ENCODE results near the gene OBSCN. TPM values are rescaled to one million over a fixed set of nuclear protein-coding genes. Genes with fewer than 3 reads are reported as not detected.

OBSCN gene
- total and polyA plus RNA-seq, 2 donors (not counting 1 experiment from before 2014, with no cell fraction given): 10.0 to 63.9 TPM

DNA sequence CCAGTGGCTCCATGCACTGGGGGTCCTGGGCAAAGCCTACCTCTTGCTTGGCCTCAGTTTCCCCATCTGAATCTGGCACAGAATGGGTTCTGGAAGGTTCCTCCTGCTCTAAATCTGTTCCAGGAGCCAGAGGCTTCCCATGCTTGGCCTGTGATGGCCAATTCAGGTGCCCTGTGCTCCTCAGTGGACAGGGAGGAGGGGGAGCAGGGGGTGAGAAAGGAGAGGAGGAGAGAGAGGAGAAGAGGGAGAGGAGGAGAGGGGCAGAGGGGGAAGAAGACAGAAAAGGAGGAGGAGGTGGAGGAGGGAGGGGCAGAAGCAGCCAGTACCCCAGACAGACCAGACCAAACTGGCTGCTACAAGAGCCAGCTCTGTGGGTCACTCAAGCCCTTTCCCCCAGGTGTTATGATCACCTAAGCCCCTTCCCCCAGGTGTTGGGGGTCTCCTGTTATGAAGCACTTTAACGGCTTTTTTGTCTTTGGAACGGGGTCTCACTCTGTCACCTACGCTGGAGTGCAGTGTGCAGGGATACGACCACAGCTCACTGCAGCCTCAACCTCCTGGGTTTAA, 155.1 kb downstream of the OBSCN start:
- POLR2A ChIA-PET: no interaction called here
- Histone ChIP-seq H3K36me3 (replicated peaks in 1 of 2; ENCODE audit: control extremely low read depth in 1 of 2, control insufficient read depth in 1 of 2, extremely low read depth in 1 of 2, insufficient read depth in 2 of 2, low read length in 1 of 2) (no peaks in the 10 kb centered on the region), H3K27me3 (replicated peaks in 1 of 4; ENCODE audit: control extremely low read depth in 1 of 4, control insufficient read depth in 3 of 4, insufficient read depth in 4 of 4, low read length in 3 of 4) (no peaks in the 10 kb centered on the region), H3K79me2 (ENCODE audit: control insufficient read depth, insufficient read depth, low read length) (no peaks in the 10 kb centered on the region), H3K4me2 (replicated peaks; ENCODE audit: low read depth, low read length, poor library complexity, severe bottlenecking) (no peak overlapping the region), H3K4me3 (ENCODE audit: control extremely low read depth in 1 of 5, extremely low read depth in 1 of 5, insufficient read depth in 1 of 5, low read depth in 2 of 5, low read length in 4 of 5) (no peak overlapping the region), H3K4me1 (ENCODE audit: control insufficient read depth in 2 of 2, insufficient read depth in 2 of 2, low read length in 2 of 2) (no peaks in the 10 kb centered on the region), H3K27ac (ENCODE audit: low read length in 2 of 2) (no peak overlapping the region), H3K9ac (ENCODE audit: low read length) (no peak overlapping the region), H4K20me1 (ENCODE audit: control insufficient read depth, insufficient read depth, low read length, poor library complexity, severe bottlenecking) (no peaks in the 10 kb centered on the region), H3K9me3 (ENCODE audit: control extremely low read depth in 1 of 3, control insufficient read depth in 2 of 3, insufficient read depth in 1 of 3, low read length in 2 of 3) (no peaks in the 10 kb centered on the region), H2AFZ (ENCODE audit: insufficient read depth, low read depth, low read length, poor library complexity, severe bottlenecking) (no peak overlapping the region)
- DNase-seq (no peak), ATAC-seq (ENCODE audit: low read depth) (no peak)
- Mint-ChIP-seq H3K27ac (no peak overlapping the region), H3K9me3 (ENCODE audit: insufficient read depth) (no peaks in the 10 kb centered on the region), H3K4me1 (no peaks in the 10 kb centered on the region), H3K4me3 (no peak overlapping the region), H3K27me3 (no peaks in the 10 kb centered on the region)
- intact Hi-C loops (cut with micrococcal nuclease): no loop called here
- CTCF ChIA-PET: no interaction called here
- TF ChIP-seq, protein P1, sequence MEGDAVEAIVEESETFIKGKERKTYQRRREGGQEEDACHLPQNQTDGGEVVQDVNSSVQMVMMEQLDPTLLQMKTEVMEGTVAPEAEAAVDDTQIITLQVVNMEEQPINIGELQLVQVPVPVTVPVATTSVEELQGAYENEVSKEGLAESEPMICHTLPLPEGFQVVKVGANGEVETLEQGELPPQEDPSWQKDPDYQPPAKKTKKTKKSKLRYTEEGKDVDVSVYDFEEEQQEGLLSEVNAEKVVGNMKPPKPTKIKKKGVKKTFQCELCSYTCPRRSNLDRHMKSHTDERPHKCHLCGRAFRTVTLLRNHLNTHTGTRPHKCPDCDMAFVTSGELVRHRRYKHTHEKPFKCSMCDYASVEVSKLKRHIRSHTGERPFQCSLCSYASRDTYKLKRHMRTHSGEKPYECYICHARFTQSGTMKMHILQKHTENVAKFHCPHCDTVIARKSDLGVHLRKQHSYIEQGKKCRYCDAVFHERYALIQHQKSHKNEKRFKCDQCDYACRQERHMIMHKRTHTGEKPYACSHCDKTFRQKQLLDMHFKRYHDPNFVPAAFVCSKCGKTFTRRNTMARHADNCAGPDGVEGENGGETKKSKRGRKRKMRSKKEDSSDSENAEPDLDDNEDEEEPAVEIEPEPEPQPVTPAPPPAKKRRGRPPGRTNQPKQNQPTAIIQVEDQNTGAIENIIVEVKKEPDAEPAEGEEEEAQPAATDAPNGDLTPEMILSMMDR (IDR thresholded peaks at IDR 0.05): no peak
- no peak for TF ChIP-seq EZH2 (IDR thresholded peaks at IDR 0.05; ENCODE audit: borderline replicate concordance, insufficient read depth, low read depth, low read length, poor library complexity, severe bottlenecking)
- 95% methylated on average over 4 of the region's 4 CpGs for WGBS (ENCODE audit: insufficient coverage)

DNA sequence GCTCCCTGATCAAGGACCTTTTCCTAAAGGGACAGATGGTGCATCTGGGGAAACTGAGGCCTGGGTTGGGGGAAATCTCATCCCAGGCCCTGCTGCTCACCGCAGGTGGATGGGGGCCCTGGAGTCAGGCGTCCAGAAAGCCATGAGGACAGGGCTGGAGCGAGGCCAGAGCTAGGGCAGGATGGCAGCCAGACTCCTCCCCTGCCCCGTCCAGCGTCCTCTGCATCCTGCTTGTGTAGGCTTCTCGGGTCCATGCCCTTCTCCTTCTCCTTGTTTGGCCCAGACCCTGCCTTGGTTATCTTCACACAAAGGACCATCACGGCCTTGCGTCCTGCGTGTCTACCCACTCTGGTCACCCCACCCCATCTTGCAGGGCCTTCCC, 155.8 kb downstream of the OBSCN start:
- DNase-seq: no peak
- H3K4me2 ChIP-seq (replicated peaks; ENCODE audit: low read depth, low read length, poor library complexity, severe bottlenecking): no peak overlapping the region
- Mint-ChIP-seq H3K4me1 (no peaks in the 10 kb centered on the region), H3K27ac (no peak overlapping the region), H3K9me3 (ENCODE audit: insufficient read depth) (no peaks in the 10 kb centered on the region), H3K4me3 (no peak overlapping the region), H3K27me3 (no peaks in the 10 kb centered on the region)
- no peaks in the 10 kb centered on the region for H3K9me3 ChIP-seq (ENCODE audit: control extremely low read depth in 1 of 3, control insufficient read depth in 2 of 3, insufficient read depth in 1 of 3, low read length in 2 of 3)
- no peaks in the 10 kb centered on the region for H4K20me1 ChIP-seq (ENCODE audit: control insufficient read depth, insufficient read depth, low read length, poor library complexity, severe bottlenecking)
- no peak overlapping the region for H3K9ac ChIP-seq (ENCODE audit: low read length)
- TF ChIP-seq EZH2 (IDR thresholded peaks at IDR 0.05; ENCODE audit: borderline replicate concordance, insufficient read depth, low read depth, low read length, poor library complexity, severe bottlenecking): no peak
- CTCF ChIA-PET: no interaction called here
- no peaks in the 10 kb centered on the region for H3K36me3 ChIP-seq (replicated peaks in 1 of 2; ENCODE audit: control extremely low read depth in 1 of 2, control insufficient read depth in 1 of 2, extremely low read depth in 1 of 2, insufficient read depth in 2 of 2, low read length in 1 of 2)
- no peak overlapping the region for H3K27ac ChIP-seq (ENCODE audit: low read length in 2 of 2)
- no peak overlapping the region for H3K4me3 ChIP-seq (ENCODE audit: control extremely low read depth in 1 of 5, extremely low read depth in 1 of 5, insufficient read depth in 1 of 5, low read depth in 2 of 5, low read length in 4 of 5)
- H3K79me2 ChIP-seq (ENCODE audit: control insufficient read depth, insufficient read depth, low read length): no peaks in the 10 kb centered on the region
- POLR2A ChIA-PET: no interaction called here
- H3K4me1 ChIP-seq (ENCODE audit: control insufficient read depth in 2 of 2, insufficient read depth in 2 of 2, low read length in 2 of 2): no peaks in the 10 kb centered on the region
- intact Hi-C loops (cut with micrococcal nuclease): no loop called here
- WGBS (ENCODE audit: insufficient coverage): 89% methylated on average over 9 of the region's 9 CpGs
- H2AFZ ChIP-seq (ENCODE audit: insufficient read depth, low read depth, low read length, poor library complexity, severe bottlenecking): no peak overlapping the region
- ATAC-seq (ENCODE audit: low read depth): no peak
- no peaks in the 10 kb centered on the region for H3K27me3 ChIP-seq (replicated peaks in 1 of 4; ENCODE audit: control extremely low read depth in 1 of 4, control insufficient read depth in 3 of 4, insufficient read depth in 4 of 4, low read length in 3 of 4)
